ENCODE measurements around the gene UMOD. TPM values are rescaled to one million over a fixed set of nuclear protein-coding genes. Genes with fewer than 3 reads are reported as not detected.

Gene UMOD
- total RNA-seq, 3 donors from 2014 or later: not detected

DNA sequence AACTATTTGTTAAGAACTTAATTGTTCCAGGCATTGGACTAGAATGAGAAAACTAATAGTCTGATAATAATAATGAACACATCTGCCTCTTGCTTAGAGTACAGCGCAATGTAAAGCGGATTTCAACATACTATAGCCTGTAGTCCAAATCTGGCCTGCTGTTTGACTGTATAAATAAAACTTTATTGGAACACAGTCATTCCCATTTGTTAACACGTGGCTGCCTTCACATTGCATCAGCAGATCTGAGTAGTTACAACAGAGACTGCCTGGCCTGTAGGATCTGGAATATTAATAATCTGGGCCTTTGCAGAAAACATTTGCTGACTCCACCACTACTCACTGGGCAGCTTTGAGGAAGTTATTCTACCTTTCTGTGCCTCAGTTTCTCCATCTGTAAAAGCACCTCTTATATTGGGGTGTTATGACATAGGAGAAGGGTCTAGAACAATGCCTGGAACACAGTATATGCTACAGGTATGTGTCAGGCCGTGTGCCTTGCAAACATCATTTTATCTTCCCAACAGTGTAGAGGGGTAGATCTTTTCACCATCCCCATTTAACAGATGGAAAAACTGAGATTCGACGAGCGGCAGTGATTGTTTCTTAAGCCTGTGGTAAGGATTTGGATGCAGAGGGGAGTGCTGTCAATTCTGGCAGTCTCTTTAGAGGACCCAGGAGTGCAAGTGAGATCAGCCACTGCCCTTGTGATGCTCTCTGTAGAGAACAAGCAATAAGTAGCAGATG, 29.9 kb upstream of the UMOD start:
- ATAC-seq: no peak
- intact Hi-C loops (cut with DNase I, micrococcal nuclease): loop anchor here (5.0 to 10.0 kb wide), 2 partner anchors 468 to 485 kb away; no protein-coding TSS in a partner anchor

DNA sequence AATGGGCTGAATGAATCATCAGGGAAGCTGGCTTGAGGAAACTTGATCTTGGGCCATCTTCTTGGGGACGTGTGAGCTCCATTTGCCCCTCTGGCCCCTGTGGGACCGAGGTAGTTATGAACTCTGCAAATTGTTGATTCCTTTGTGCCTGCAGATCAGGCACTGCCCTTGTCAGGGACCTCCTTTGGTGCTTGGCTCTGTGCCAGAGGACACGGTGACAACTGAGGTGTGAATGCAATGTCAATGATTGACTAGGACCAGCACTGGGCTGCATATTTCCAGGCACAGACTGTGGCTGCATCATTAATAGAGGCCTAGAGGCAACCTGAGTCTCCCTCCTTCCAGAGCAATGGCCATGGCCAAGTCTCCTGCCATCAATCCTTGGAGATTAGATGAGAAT, 28.3 kb upstream of the UMOD start:
- TF ChIP-seq, protein P1, sequence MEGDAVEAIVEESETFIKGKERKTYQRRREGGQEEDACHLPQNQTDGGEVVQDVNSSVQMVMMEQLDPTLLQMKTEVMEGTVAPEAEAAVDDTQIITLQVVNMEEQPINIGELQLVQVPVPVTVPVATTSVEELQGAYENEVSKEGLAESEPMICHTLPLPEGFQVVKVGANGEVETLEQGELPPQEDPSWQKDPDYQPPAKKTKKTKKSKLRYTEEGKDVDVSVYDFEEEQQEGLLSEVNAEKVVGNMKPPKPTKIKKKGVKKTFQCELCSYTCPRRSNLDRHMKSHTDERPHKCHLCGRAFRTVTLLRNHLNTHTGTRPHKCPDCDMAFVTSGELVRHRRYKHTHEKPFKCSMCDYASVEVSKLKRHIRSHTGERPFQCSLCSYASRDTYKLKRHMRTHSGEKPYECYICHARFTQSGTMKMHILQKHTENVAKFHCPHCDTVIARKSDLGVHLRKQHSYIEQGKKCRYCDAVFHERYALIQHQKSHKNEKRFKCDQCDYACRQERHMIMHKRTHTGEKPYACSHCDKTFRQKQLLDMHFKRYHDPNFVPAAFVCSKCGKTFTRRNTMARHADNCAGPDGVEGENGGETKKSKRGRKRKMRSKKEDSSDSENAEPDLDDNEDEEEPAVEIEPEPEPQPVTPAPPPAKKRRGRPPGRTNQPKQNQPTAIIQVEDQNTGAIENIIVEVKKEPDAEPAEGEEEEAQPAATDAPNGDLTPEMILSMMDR (IDR thresholded peaks at IDR 0.05): no peak
- H3K4me1 ChIP-seq (ENCODE audit: low read depth): no peaks in the 10 kb centered on the region
- no peaks in the 10 kb centered on the region for H3K9me3 ChIP-seq
- H3K36me3 ChIP-seq (ENCODE audit: low read depth): no peaks in the 10 kb centered on the region
- intact Hi-C loops (cut with DNase I, micrococcal nuclease): loop anchor here (5.0 to 10.0 kb wide), 2 partner anchors 466 to 483 kb away; no protein-coding TSS in a partner anchor
- no peak overlapping the region for H3K4me3 ChIP-seq
- ATAC-seq: no peak
- DNase-seq: no peak

More for the DNA sequence above, 29.9 kb upstream of the UMOD start:
- Histone ChIP-seq H3K4me3 (no peak overlapping the region), H3K4me1 (ENCODE audit: low read depth) (no peaks in the 10 kb centered on the region), H3K36me3 (ENCODE audit: low read depth) (no peaks in the 10 kb centered on the region), H3K9me3 (no peaks in the 10 kb centered on the region)
- TF ChIP-seq, protein P1 (IDR thresholded peaks at IDR 0.05): no peak
- no peak for DNase-seq

DNA sequence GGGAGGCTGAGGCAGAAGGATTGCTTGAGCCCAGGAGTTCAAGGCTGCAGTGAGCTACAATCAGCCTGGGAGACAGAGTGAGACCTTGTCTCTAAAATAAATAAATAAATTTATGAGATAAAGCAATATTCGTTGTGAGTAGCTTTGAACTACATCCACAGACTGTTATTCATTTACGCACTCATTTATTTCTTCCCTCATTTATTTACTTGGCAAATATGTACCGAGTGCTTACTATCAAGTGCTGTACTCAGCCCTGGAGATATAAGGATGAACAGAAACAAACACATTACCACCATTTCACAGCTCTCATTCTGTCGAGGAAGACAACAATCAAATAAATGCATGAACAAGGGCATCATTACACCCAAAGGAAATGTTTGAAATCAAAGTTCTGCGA, 24.7 kb upstream of the UMOD start:
- no peak for ATAC-seq
- no peak for DNase-seq
- Histone ChIP-seq H3K36me3 (ENCODE audit: low read depth) (no peaks in the 10 kb centered on the region), H3K4me1 (ENCODE audit: low read depth) (no peaks in the 10 kb centered on the region), H3K4me3 (no peak overlapping the region), H3K9me3 (no peaks in the 10 kb centered on the region)
- intact Hi-C loops (cut with DNase I, micrococcal nuclease): no loop called here
- TF ChIP-seq, protein P1 (IDR thresholded peaks at IDR 0.05): no peak

DNA sequence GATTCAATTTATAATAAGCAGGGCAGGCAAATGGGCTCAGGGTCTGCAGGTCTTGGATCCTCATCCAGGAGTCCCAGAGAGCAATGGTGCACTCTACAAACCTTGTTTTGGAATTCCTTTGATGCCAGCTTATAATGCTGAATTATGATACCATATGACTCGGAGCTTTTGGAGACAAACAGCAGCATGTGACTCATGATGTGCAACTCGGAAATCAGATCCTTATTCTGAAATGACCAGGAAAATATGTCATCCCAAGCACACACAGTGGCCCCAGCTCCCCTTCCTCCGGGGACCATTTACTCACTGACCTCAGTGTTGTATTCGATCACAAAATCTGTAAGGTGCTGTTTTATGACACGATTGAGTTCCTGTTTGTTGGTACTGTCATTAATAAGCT, 20.2 kb upstream of the UMOD start:
- H3K4me3 ChIP-seq: no peak overlapping the region
- TF ChIP-seq, protein P1 (IDR thresholded peaks at IDR 0.05): no peak
- no peaks in the 10 kb centered on the region for H3K4me1 ChIP-seq (ENCODE audit: low read depth)
- no peak for ATAC-seq
- intact Hi-C loops (cut with DNase I, micrococcal nuclease): no loop called here
- H3K36me3 ChIP-seq (ENCODE audit: low read depth): no peaks in the 10 kb centered on the region
- no peak for DNase-seq
- H3K9me3 ChIP-seq: no peaks in the 10 kb centered on the region

DNA sequence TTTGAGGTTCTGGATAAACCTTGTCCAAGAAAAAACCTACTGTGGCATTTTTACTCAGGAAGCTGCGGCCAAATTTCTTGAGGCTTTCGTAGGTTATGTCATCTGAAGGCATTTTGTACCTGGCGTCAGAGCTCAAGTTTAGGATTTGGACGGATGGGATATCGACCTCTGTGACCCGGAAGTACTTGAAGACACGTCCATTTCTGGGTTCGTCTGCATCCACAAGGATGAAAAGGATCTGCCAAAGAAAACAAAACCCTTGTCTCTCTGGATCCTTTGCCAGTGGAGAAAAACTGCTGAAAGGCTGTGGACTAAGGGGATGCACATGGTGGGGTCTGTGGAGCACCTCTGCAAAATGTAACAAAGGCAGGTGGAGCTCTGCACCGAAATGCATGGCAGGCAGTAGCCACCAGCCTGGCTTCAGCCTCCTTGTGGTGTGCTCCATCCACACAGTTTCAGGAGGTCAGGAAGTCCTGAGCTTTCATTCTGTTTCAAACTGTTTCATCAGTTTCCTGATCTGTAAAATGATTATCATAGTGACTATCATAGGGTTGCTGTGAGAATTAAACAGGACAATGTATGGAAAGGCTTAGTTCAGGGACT, 17.0 kb upstream of the UMOD start:
- Histone ChIP-seq H3K4me3 (no peak overlapping the region), H3K4me1 (ENCODE audit: low read depth) (no peaks in the 10 kb centered on the region), H3K36me3 (ENCODE audit: low read depth) (no peaks in the 10 kb centered on the region), H3K9me3 (no peaks in the 10 kb centered on the region)
- ATAC-seq: no peak
- no peak for DNase-seq
- TF ChIP-seq, protein P1 (IDR thresholded peaks at IDR 0.05): no peak
- intact Hi-C loops (cut with DNase I, micrococcal nuclease): no loop called here
